B cell (primary cell): Measurements from ENCODE around the gene GRB10. TPM values are rescaled to one million over a fixed set of nuclear protein-coding genes. Genes with fewer than 3 reads are reported as not detected.

Source experiments
- ATAC-seq: fragments of 200-7000 bp; cut with Tn5 transposase; one replicate; pipeline ENCODE4 v1.10.0; 2021; ENCODE audit warnings: low read depth, mild to moderate bottlenecking, moderate number of reproducible peaks, moderate library complexity
- CTCF ChIA-PET: fragments of 350-600 bp; sonication (Branson Sonifier 250); formaldehyde crosslinking; loops from one replicate; lab custom pipeline; 2021; ENCODE audit warnings: antibody characterized with exemption, inconsistent platforms; lab: Charles Lee
- POLR2A ChIA-PET: fragments of 350-600 bp; sonication (Branson Sonifier 250); formaldehyde crosslinking; loops from one replicate; lab custom pipeline; 2021; ENCODE audit warnings: antibody characterized with exemption; lab: Charles Lee
- DNase-seq: peaks from one replicate; pipeline ENCODE4 v3.0.0; 2013
- H2AFZ ChIP-seq: 2 replicates; pipeline ENCODE4 v1.6.1; 2012; ENCODE audit warnings: mild to moderate bottlenecking, low read depth, low read length; ENCODE audit not compliant: insufficient read depth, poor library complexity, severe bottlenecking
- H3K27ac ChIP-seq, 2 donors: 1 replicate in 1 of 2; 2 replicates in 1 of 2; pipeline ENCODE4 v1.5.1; 2012 to 2013; ENCODE audit warnings: low read length in 2 of 2, mild to moderate bottlenecking in 2 of 2, moderate library complexity in 1 of 2
- H3K27me3 ChIP-seq, 4 experiments: fragments of 200-600 bp in 1 of 4; sonication (generic) in 1 of 4; replicated peaks in 1 of 4; 1 replicate in 2 of 4; 2 replicates in 2 of 4; pipeline versions ENCODE4 v1.6.1 to v1.7.0; 2013 to 2016; ENCODE audit warnings: low read length in 3 of 4, mild to moderate bottlenecking in 2 of 4, mixed read lengths in 1 of 4, moderate library complexity in 1 of 4; ENCODE audit not compliant: insufficient read depth in 4 of 4, control insufficient read depth in 3 of 4; ENCODE audit errors: control extremely low read depth in 1 of 4
- H3K36me3 ChIP-seq, 2 experiments: replicated peaks in 1 of 2; 1 replicate in 1 of 2; 2 replicates in 1 of 2; pipeline versions ENCODE4 v1.6.1 to v1.7.1; 2013; ENCODE audit warnings: low read length in 1 of 2; ENCODE audit not compliant: insufficient read depth in 2 of 2, control insufficient read depth in 1 of 2; ENCODE audit errors: control extremely low read depth in 1 of 2, extremely low read depth in 1 of 2
- H3K4me1 ChIP-seq, 2 donors: fragments of 200-600 bp in 1 of 2; sonication (generic) in 1 of 2; 1 replicate in 1 of 2; 2 replicates in 1 of 2; pipeline versions ENCODE4 v1.5.1 to v1.6.1; 2013 to 2017; ENCODE audit warnings: low read length in 2 of 2; ENCODE audit not compliant: control insufficient read depth in 2 of 2, insufficient read depth in 2 of 2
- H3K4me2 ChIP-seq: replicated peaks from 2 replicates; pipeline ENCODE3; 2012; ENCODE audit warnings: mild to moderate bottlenecking, low read depth, low read length; ENCODE audit not compliant: poor library complexity, severe bottlenecking
- H3K4me3 ChIP-seq, 5 experiments: fragments of 200-600 bp in 1 of 5; sonication (generic) in 1 of 5; 1 replicate in 3 of 5; 2 replicates in 2 of 5; pipeline versions ENCODE4 v1.5.1 to v1.7.0; 2011 to 2016; ENCODE audit warnings: low read length in 4 of 5, mild to moderate bottlenecking in 4 of 5, low read depth in 2 of 5, control low read depth in 1 of 5, moderate library complexity in 1 of 5; ENCODE audit not compliant: insufficient read depth in 1 of 5; ENCODE audit errors: control extremely low read depth in 1 of 5, extremely low read depth in 1 of 5
- H3K79me2 ChIP-seq: fragments of 200-600 bp; sonication (generic); one replicate; pipeline ENCODE4 v1.6.0; 2016; ENCODE audit warnings: low read length; ENCODE audit not compliant: control insufficient read depth, insufficient read depth
- H3K9ac ChIP-seq: fragments of 200-600 bp; sonication (generic); 2 replicates; pipeline ENCODE4 v1.6.1; 2017; ENCODE audit warnings: mild to moderate bottlenecking, low read length, moderate library complexity
- H3K9me3 ChIP-seq, 3 donors: one replicate each; pipeline versions ENCODE4 v1.6.1 to v1.7.1; 2013; ENCODE audit warnings: low read length in 2 of 3; ENCODE audit not compliant: control insufficient read depth in 2 of 3, insufficient read depth in 1 of 3; ENCODE audit errors: control extremely low read depth in 1 of 3
- H4K20me1 ChIP-seq: 2 replicates; pipeline ENCODE4 v1.6.0; 2012; ENCODE audit warnings: mild to moderate bottlenecking, low read length; ENCODE audit not compliant: insufficient read depth, control insufficient read depth, poor library complexity, severe bottlenecking
- H3K27ac Mint-ChIP-seq: one replicate; pipeline ENCODE4 v1.8.0; 2021; ENCODE audit warnings: mixed read lengths
- H3K27me3 Mint-ChIP-seq: one replicate; pipeline ENCODE4 v1.8.0; 2021; ENCODE audit warnings: mixed read lengths
- H3K4me1 Mint-ChIP-seq: one replicate; pipeline ENCODE4 v1.8.0; 2021; ENCODE audit warnings: mixed read lengths
- H3K4me3 Mint-ChIP-seq: one replicate; pipeline ENCODE4 v1.8.0; 2021; ENCODE audit warnings: mixed read lengths
- H3K9me3 Mint-ChIP-seq: one replicate; pipeline ENCODE4 v1.8.0; 2022; ENCODE audit warnings: mixed read lengths; ENCODE audit not compliant: insufficient read depth
- CTCF ChIP-seq: fragments of 200-600 bp; IDR thresholded peaks from one replicate; pipeline ENCODE4 v1.8.0; 2022; ENCODE audit warnings: antibody characterized with exemption, mild to moderate bottlenecking
- EZH2 ChIP-seq: IDR thresholded peaks from 2 replicates; pipeline ENCODE4 v1.6.1; 2012; ENCODE audit warnings: borderline replicate concordance, low read depth, mild to moderate bottlenecking, moderate library complexity, low read length; ENCODE audit not compliant: insufficient read depth, poor library complexity, severe bottlenecking
- WGBS: methylation state at CpG from one replicate; pipeline ENCODE4 v1.1.5; 2013; ENCODE audit warnings: missing lambda C conversion rate; ENCODE audit not compliant: insufficient coverage; 5-methylcytosine and 5-hydroxymethylcytosine counted together
- intact Hi-C: fragments of 100-400 bp; cut with micrococcal nuclease; formaldehyde crosslinking; loops from one replicate; pipeline ENCODE4 v1.10.0; 2022
- polyA plus RNA-seq: library from polyadenylated mRNA; depleted of rRNA; stranded (reverse); fragments of >200 nt; gene quantifications from 2 replicates; pipeline ENCODE4 v1.2.3, GENCODE V29; 2012
- total RNA-seq, 2 donors: library from RNA; stranded (reverse); fragments of 120-200 nt in 1 of 2; gene quantifications; 1 replicate in 1 of 2; 2 replicates in 1 of 2; pipeline versions ENCODE4 v1.2.3 to v1.2.4, GENCODE V29; 2013 to 2022

GRB10 gene
- total and polyA plus RNA-seq, 2 donors (not counting 1 experiment from before 2014, with no cell fraction given): 0.04 TPM; not detected in 1

GRCh38 chr7:50824882-50825281 is 42.2 kb upstream of the GRB10 start:
- CTCF ChIA-PET: no interaction called here
- Mint-ChIP-seq H3K4me3 (no peak overlapping the region), H3K27me3 (peaks cover 4% of the 10 kb centered on the region), H3K9me3 (no peaks in the 10 kb centered on the region), H3K27ac (no peak overlapping the region), H3K4me1 (no peaks in the 10 kb centered on the region)
- no peak for ATAC-seq
- POLR2A ChIA-PET: no interaction called here
- Histone ChIP-seq H3K27ac (no peak overlapping the region), H3K4me3 (no peak overlapping the region), H2AFZ (no peak overlapping the region), H3K9ac (no peak overlapping the region), H3K79me2 (no peaks in the 10 kb centered on the region), H3K27me3 (peaks cover 0 to 3% (median 0%) of the 10 kb centered on the region in 4 experiments), H3K9me3 (no peaks in the 10 kb centered on the region), H3K4me2 (no peak overlapping the region), H4K20me1 (no peaks in the 10 kb centered on the region), H3K4me1 (no peaks in the 10 kb centered on the region), H3K36me3 (no peaks in the 10 kb centered on the region)
- DNase-seq: no peak
- TF ChIP-seq EZH2 (no peak), CTCF (no peak)
- intact Hi-C loops: no loop called here
- 67% methylated on average over 1 of the region's 4 CpGs for WGBS

GRCh38 chr7:50822706-50823105 is 40.0 kb upstream of the GRB10 start:
- H3K9me3 Mint-ChIP-seq: no peaks in the 10 kb centered on the region
- Histone ChIP-seq H3K4me2 (no peak overlapping the region), H4K20me1 (no peaks in the 10 kb centered on the region), H3K9me3 (no peaks in the 10 kb centered on the region), H3K9ac (no peak overlapping the region), H3K4me1 (no peaks in the 10 kb centered on the region), H2AFZ (no peak overlapping the region), H3K4me3 (no peak overlapping the region), H3K36me3 (no peaks in the 10 kb centered on the region), H3K27ac (no peak overlapping the region), H3K27me3 (no peaks in the 10 kb centered on the region), H3K79me2 (no peaks in the 10 kb centered on the region)
- ChIA-PET CTCF (no interaction called here), POLR2A (no interaction called here)
- 100% methylated on average over 1 of the region's 5 CpGs for WGBS
- H3K4me3 Mint-ChIP-seq: no peak overlapping the region
- TF ChIP-seq CTCF (no peak), EZH2 (no peak)
- H3K27me3 Mint-ChIP-seq: peaks cover 4% of the 10 kb centered on the region
- intact Hi-C loops: no loop called here
- ATAC-seq (no peak), DNase-seq (no peak)
- H3K27ac Mint-ChIP-seq: no peak overlapping the region
- H3K4me1 Mint-ChIP-seq: no peaks in the 10 kb centered on the region
